ENCODE data around the gene MRPL43.

Gene MRPL43

DNA sequence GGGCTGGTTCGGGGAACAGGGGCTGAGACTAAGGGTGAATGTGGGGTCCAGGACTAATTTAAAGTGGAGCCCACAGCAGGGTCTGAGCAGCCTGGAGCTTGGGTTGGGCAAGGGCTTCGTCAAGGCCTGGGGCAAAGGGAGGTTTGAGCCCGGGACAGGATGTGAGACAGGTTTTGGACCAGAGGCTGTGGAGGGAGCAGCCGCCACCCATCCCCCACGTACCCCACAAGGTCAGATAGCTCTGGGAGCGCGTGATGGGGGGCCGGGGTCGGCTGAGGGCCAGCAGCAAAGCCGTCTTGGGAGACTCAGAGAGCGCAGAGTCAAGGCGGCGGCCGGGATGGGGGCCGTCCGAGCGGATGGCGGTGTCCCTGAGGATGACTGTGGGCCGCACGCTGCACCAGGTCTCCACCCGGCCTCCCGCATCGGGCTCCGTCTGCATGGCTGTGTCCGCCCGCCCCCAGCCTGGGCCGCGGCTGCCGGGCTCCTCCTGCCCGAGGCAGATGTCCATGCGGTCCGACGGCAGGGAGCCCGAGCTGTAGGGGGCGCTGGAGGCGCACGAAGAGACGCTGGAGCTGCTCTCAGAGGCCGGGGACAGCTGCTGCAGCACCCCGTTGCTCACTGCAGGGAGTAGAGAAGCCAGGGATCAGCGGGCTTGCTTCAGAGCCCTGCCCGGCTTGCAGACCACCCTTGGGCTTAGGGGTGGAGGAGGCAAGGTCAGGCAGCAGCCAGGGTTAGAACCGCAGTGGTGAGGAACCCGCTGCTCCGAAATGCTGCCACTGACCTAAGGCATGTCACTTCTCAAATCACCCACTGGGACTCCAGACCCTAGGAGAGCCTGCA lies 31.5 kb upstream of the MRPL43 start:
- no peak overlapping the region for H3K4me3 ChIP-seq (ENCODE audit: low read depth, low read length)
- TF ChIP-seq, protein P1, sequence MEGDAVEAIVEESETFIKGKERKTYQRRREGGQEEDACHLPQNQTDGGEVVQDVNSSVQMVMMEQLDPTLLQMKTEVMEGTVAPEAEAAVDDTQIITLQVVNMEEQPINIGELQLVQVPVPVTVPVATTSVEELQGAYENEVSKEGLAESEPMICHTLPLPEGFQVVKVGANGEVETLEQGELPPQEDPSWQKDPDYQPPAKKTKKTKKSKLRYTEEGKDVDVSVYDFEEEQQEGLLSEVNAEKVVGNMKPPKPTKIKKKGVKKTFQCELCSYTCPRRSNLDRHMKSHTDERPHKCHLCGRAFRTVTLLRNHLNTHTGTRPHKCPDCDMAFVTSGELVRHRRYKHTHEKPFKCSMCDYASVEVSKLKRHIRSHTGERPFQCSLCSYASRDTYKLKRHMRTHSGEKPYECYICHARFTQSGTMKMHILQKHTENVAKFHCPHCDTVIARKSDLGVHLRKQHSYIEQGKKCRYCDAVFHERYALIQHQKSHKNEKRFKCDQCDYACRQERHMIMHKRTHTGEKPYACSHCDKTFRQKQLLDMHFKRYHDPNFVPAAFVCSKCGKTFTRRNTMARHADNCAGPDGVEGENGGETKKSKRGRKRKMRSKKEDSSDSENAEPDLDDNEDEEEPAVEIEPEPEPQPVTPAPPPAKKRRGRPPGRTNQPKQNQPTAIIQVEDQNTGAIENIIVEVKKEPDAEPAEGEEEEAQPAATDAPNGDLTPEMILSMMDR (IDR thresholded peaks at IDR 0.05; ENCODE audit: insufficient read depth, low read depth, low read length, missing control alignments) = peak; percentile 75
- peak; percentile 67 for DNase-seq (ENCODE audit: low read depth)

DNA sequence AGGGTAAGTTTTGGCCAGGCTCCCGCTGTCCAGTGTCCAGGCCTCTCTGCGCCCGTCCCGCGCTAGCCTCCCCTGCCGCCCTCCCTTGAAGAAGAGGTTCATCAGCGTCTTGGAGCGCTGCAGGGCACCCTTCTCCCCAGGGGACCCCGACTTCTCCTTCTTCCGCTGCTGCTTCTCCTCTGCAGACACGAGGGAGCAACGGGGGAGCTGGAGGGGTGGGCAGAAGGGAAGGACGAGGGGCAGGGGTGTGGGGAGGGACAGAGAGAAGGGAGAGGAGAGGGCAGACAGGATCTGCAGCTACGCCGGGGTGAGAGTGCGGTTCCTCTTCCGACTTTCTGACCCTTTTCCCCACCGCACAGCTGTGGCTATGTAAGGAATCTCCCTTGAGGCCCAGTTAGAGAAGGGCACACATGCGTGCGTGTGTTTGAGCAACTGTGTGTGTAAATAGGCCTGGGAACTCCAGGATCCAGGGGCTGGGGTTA lies 30.9 kb upstream of the MRPL43 start:
- H3K4me3 ChIP-seq (ENCODE audit: low read depth, low read length) = no peak overlapping the region
- TF ChIP-seq, protein P1 (IDR thresholded peaks at IDR 0.05; ENCODE audit: insufficient read depth, low read depth, low read length, missing control alignments) = no peak
- DNase-seq (ENCODE audit: low read depth) = no peak

DNA sequence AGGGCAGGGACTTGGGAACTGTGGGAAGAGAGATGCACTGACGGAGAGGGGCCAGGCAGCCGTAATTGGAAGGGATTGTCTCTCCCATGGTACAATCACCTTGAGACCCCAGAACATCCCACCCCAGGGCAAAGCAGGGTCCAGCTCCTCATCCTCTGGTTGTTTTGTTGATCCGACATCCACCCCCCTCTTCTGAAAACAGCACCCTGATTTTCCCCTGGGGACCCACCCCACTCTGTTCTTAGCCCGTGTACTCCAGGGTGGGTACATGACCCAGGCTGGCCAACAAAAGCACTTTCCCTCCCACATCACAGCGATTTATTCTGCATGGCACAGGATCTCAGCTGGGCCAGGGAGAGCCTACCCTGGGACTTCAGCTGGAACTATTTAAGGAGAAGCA lies 29.5 kb upstream of the MRPL43 start:
- no peak overlapping the region for H3K4me3 ChIP-seq (ENCODE audit: low read depth, low read length)
- TF ChIP-seq, protein P1 (IDR thresholded peaks at IDR 0.05; ENCODE audit: insufficient read depth, low read depth, low read length, missing control alignments) = no peak

DNA sequence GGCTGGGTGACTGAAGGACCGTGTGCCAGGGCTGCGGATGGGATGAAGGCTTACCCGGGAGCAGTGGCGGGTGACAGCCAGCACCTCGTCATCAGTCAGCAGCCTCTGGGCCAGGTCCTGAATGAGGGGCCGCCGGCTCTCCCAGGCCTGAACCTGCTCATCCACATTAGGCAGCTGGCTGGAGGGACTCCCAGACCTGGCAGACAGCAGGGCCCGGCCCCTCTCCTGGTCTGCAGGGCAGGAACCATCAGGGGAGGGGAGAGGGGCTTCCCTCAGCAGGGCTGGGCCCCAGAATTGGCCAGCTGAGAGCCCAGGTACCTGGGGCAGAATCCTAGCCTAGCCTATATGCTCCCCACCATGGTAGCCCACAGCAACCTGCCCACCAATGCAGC lies 28.3 kb upstream of the MRPL43 start:
- DNase-seq (ENCODE audit: low read depth) = no peak
- H3K4me3 ChIP-seq (ENCODE audit: low read depth, low read length) = no peak overlapping the region
- TF ChIP-seq, protein P1 (IDR thresholded peaks at IDR 0.05; ENCODE audit: insufficient read depth, low read depth, low read length, missing control alignments) = no peak

More for the DNA sequence above, 29.5 kb upstream of the MRPL43 start:
- DNase-seq (ENCODE audit: low read depth) = no peak

DNA sequence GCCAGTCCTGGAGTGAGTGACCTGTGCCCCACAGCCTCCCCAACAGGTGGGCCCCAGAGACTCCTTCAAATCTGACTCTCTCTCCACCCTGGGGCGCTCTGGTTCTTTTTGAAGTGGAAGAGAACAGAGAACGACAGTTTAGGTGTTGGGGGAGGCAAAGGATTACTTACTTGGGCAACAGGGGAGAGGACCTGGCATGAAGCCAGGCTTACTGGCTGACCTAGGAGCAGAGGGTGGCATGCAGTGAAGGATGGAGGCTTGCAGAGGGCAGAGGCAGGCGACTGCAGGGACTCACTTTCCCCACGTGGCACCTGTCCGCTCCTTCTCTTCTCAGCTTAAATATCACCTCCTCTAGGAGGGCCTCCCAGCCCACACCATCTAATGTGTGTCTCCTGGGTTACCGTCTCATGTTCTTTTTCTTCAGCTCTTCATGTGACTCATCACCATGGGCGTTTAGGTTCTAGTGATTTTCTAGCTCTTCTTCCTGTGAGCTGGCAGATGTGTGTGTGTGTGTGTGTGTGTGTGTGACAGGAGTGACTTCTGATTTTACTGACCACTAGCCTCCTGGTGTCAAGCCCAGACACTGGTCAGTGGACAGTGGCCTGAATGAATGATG lies 27.8 kb upstream of the MRPL43 start:
- no peak overlapping the region for H3K4me3 ChIP-seq (ENCODE audit: low read depth, low read length)
- TF ChIP-seq, protein P1 (IDR thresholded peaks at IDR 0.05; ENCODE audit: insufficient read depth, low read depth, low read length, missing control alignments) = no peak
- no peak for DNase-seq (ENCODE audit: low read depth)

DNA sequence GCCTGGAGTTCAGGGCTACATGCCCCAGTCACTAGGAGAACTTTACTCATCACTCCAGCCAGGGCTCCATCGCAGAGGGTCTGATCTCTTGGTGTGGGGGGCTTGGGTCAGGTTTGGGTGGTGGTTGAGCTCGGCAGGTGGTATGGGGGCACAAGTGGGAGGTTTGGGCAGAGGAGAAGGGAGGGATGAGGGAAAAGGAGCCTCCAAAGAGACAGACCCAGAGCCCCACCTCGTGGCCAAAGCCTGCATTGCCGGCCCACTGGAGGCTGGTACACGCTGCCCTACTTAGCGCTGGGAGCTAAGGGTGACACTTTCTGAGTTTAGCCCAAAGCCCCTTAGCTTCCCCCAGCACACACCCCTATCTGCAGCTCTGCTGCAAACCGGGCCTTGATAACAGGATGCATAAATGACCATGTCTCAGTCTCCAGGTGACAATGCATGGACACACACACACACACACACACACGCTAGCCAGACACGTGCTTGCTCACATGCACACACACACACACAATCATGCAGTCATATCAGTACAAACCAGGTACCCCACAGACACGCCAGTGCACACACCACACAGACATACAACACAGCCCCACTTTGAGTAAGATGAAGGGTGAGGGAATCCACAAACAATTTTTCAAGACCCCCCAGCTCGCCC lies 27.1 kb upstream of the MRPL43 start:
- TF ChIP-seq, protein P1 (IDR thresholded peaks at IDR 0.05; ENCODE audit: insufficient read depth, low read depth, low read length, missing control alignments) = peak; percentile 97
- no peak overlapping the region for H3K4me3 ChIP-seq (ENCODE audit: low read depth, low read length)
- peak; percentile 65 for DNase-seq (ENCODE audit: low read depth)
